Nephron (organoid): ENCODE data around the gene GREM2.

ENCODE experiments used
- H3K27ac Mint-ChIP-seq, 3 experiments: 2 replicates each; pipeline ENCODE4 v1.8.0; 2020; ENCODE audit warnings: mixed read lengths in 3 of 3, mild to moderate bottlenecking in 2 of 3, moderate library complexity in 1 of 3
- H3K27me3 Mint-ChIP-seq: 2 replicates; pipeline ENCODE4 v1.8.0; 2021; ENCODE audit warnings: low read depth, mild to moderate bottlenecking, moderate library complexity, mixed read lengths
- H3K36me3 Mint-ChIP-seq: 2 replicates; pipeline ENCODE4 v1.8.0; 2020; ENCODE audit warnings: low read depth, mixed read lengths
- H3K4me1 Mint-ChIP-seq: 2 replicates; pipeline ENCODE4 v1.8.0; 2020; ENCODE audit warnings: mixed read lengths
- H3K4me3 Mint-ChIP-seq, 3 experiments: 2 replicates each; pipeline ENCODE4 v1.8.0; 2020; ENCODE audit warnings: mild to moderate bottlenecking in 3 of 3, mixed read lengths in 3 of 3, moderate library complexity in 2 of 3
- H3K9me3 Mint-ChIP-seq: 2 replicates; pipeline ENCODE4 v1.8.0; 2020; ENCODE audit warnings: mixed read lengths
- TF ChIP-seq, protein P1 (sequence below), 3 experiments: fragments of 200-600 bp; sonication (generic); IDR thresholded peaks; one replicate each; pipeline ENCODE4 v1.5.0; 2021; ENCODE audit warnings: antibody characterized with exemption in 3 of 3; ENCODE audit not compliant: unreplicated experiment in 3 of 3

The GREM2 gene

GRCh38 chr1:240445369-240445768 is 166.6 kb downstream of the GREM2 start:
- Mint-ChIP-seq H3K4me3 (no peak overlapping the region), H3K9me3 (no peaks in the 10 kb centered on the region), H3K4me1 (no peaks in the 10 kb centered on the region), H3K36me3 (no peaks in the 10 kb centered on the region), H3K27ac (no peak overlapping the region), H3K27me3 (no peaks in the 10 kb centered on the region)
- TF ChIP-seq, protein P1, sequence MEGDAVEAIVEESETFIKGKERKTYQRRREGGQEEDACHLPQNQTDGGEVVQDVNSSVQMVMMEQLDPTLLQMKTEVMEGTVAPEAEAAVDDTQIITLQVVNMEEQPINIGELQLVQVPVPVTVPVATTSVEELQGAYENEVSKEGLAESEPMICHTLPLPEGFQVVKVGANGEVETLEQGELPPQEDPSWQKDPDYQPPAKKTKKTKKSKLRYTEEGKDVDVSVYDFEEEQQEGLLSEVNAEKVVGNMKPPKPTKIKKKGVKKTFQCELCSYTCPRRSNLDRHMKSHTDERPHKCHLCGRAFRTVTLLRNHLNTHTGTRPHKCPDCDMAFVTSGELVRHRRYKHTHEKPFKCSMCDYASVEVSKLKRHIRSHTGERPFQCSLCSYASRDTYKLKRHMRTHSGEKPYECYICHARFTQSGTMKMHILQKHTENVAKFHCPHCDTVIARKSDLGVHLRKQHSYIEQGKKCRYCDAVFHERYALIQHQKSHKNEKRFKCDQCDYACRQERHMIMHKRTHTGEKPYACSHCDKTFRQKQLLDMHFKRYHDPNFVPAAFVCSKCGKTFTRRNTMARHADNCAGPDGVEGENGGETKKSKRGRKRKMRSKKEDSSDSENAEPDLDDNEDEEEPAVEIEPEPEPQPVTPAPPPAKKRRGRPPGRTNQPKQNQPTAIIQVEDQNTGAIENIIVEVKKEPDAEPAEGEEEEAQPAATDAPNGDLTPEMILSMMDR (IDR thresholded peaks at IDR 0.05; ENCODE audit: unreplicated experiment in 3 of 3), result no peak

- Mint-ChIP-seq H3K36me3 (no peaks in the 10 kb centered on the region), H3K9me3 (no peaks in the 10 kb centered on the region), H3K4me3 (no peak overlapping the region), H3K27me3 (no peaks in the 10 kb centered on the region), H3K27ac (no peak overlapping the region), H3K4me1 (no peaks in the 10 kb centered on the region)
- TF ChIP-seq, protein P1 (IDR thresholded peaks at IDR 0.05; ENCODE audit: unreplicated experiment in 3 of 3), result no peak
Measured at GRCh38 chr1:240441669-240442068, 170.3 kb downstream of the GREM2 start.
